HL-60 (cell line): ENCODE measurements around the gene ADGRD2.

ENCODE experiments used
- DNase-seq, 2 experiments: peaks; one replicate each; pipeline ENCODE4 v3.0.0-alpha.2; 2010 to 2020; ENCODE audit warnings: low read depth in 1 of 2, low spot score in 1 of 2
- H3K27ac ChIP-seq: fragments of 250-450 bp; sonication (Bioruptor Pico); replicated peaks from 2 replicates; pipeline ENCODE4 v1.5.1; 2020; ENCODE audit warnings: mild to moderate bottlenecking, moderate library complexity
- H3K27me3 ChIP-seq: fragments of 250-450 bp; sonication (Bioruptor Pico); 2 replicates; pipeline ENCODE4 v1.5.1; 2021; ENCODE audit warnings: mild to moderate bottlenecking, moderate library complexity; ENCODE audit not compliant: insufficient read depth, poor library complexity, severe bottlenecking
- H3K4me3 ChIP-seq: replicated peaks from 2 replicates; pipeline ENCODE4 v1.5.1; 2011; ENCODE audit warnings: mild to moderate bottlenecking, control low read depth, low read length; ENCODE audit not compliant: insufficient read depth
- GABPA ChIP-seq: IDR thresholded peaks from 2 replicates; pipeline ENCODE4 v1.6.1; 2012; ENCODE audit warnings: low read depth
- POLR2AphosphoS5 ChIP-seq: IDR thresholded peaks from 2 replicates; pipeline ENCODE4 v1.6.1; 2012; ENCODE audit warnings: low read depth
- SPI1 ChIP-seq: IDR thresholded peaks from 2 replicates; pipeline ENCODE4 v1.6.1; 2012; ENCODE audit warnings: low read depth, mild to moderate bottlenecking, borderline replicate concordance
- TF ChIP-seq, protein P1 (sequence below): IDR thresholded peaks from one replicate; pipeline ENCODE4 v1.5.1; 2011; ENCODE audit warnings: low read length, control low read depth, inconsistent platforms; ENCODE audit not compliant: insufficient read depth
- TF ChIP-seq, protein P2 (sequence below): IDR thresholded peaks from 2 replicates; pipeline ENCODE4 v1.6.1; 2012; ENCODE audit warnings: low read depth; ENCODE audit not compliant: insufficient replicate concordance

Gene ADGRD2

DNA sequence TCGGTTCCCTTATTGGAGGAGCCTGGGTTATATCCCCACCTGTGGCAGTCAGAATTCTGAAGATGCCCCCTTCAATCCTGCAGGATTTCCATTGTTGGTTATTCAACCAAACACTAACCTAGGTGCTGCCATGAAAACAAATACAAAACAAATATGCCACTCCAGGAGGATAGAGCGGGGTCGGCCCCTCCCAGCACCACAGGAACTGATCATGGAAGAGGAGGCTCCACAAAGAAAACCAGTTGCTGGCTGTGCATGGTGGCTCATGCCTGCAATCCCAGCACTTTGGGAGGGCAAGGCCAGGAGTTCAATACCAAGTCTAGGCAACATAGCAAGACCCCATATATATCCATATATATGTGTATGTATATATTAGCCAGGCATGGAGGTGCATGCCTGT, 13.2 kb upstream of the ADGRD2 start:
- TF ChIP-seq, protein P1, sequence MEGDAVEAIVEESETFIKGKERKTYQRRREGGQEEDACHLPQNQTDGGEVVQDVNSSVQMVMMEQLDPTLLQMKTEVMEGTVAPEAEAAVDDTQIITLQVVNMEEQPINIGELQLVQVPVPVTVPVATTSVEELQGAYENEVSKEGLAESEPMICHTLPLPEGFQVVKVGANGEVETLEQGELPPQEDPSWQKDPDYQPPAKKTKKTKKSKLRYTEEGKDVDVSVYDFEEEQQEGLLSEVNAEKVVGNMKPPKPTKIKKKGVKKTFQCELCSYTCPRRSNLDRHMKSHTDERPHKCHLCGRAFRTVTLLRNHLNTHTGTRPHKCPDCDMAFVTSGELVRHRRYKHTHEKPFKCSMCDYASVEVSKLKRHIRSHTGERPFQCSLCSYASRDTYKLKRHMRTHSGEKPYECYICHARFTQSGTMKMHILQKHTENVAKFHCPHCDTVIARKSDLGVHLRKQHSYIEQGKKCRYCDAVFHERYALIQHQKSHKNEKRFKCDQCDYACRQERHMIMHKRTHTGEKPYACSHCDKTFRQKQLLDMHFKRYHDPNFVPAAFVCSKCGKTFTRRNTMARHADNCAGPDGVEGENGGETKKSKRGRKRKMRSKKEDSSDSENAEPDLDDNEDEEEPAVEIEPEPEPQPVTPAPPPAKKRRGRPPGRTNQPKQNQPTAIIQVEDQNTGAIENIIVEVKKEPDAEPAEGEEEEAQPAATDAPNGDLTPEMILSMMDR = no peak
- TF ChIP-seq, protein P2, sequence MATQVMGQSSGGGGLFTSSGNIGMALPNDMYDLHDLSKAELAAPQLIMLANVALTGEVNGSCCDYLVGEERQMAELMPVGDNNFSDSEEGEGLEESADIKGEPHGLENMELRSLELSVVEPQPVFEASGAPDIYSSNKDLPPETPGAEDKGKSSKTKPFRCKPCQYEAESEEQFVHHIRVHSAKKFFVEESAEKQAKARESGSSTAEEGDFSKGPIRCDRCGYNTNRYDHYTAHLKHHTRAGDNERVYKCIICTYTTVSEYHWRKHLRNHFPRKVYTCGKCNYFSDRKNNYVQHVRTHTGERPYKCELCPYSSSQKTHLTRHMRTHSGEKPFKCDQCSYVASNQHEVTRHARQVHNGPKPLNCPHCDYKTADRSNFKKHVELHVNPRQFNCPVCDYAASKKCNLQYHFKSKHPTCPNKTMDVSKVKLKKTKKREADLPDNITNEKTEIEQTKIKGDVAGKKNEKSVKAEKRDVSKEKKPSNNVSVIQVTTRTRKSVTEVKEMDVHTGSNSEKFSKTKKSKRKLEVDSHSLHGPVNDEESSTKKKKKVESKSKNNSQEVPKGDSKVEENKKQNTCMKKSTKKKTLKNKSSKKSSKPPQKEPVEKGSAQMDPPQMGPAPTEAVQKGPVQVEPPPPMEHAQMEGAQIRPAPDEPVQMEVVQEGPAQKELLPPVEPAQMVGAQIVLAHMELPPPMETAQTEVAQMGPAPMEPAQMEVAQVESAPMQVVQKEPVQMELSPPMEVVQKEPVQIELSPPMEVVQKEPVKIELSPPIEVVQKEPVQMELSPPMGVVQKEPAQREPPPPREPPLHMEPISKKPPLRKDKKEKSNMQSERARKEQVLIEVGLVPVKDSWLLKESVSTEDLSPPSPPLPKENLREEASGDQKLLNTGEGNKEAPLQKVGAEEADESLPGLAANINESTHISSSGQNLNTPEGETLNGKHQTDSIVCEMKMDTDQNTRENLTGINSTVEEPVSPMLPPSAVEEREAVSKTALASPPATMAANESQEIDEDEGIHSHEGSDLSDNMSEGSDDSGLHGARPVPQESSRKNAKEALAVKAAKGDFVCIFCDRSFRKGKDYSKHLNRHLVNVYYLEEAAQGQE = no peak
- no peak for TF ChIP-seq GABPA
- TF ChIP-seq POLR2AphosphoS5 = no peak
- TF ChIP-seq SPI1 = no peak
- DNase-seq = no peak
- H3K27me3 ChIP-seq = no peaks in the 10 kb centered on the region
- H3K4me3 ChIP-seq = no peak overlapping the region
- H3K27ac ChIP-seq = no peak overlapping the region

DNA sequence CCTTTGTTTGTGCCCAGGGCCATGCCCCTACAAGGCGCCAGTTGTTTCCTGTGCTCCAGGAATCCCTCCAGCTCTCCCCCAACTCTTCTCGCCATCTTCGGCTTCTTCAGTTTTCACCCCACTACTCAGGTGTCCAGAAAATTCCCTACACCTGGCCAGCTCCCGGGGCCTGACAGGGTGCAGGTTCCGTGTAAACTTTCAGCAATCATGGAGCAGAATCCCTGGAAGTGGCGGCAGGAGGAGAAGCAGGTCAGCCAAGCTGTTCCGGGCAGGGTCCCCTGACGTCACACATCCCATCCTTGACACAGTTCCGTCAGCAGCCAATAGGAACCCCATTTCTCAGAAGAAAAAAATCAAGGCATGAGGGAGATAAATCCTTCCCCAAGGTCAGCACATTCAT, 12.2 kb upstream of the ADGRD2 start:
- TF ChIP-seq GABPA (no peak), POLR2AphosphoS5 (no peak), SPI1 (no peak)
- TF ChIP-seq, protein P1 = no peak
- TF ChIP-seq, protein P2 = no peak
- H3K4me3 ChIP-seq = no peak overlapping the region
- no peak overlapping the region for H3K27ac ChIP-seq
- DNase-seq = no peak
- H3K27me3 ChIP-seq = no peaks in the 10 kb centered on the region

DNA sequence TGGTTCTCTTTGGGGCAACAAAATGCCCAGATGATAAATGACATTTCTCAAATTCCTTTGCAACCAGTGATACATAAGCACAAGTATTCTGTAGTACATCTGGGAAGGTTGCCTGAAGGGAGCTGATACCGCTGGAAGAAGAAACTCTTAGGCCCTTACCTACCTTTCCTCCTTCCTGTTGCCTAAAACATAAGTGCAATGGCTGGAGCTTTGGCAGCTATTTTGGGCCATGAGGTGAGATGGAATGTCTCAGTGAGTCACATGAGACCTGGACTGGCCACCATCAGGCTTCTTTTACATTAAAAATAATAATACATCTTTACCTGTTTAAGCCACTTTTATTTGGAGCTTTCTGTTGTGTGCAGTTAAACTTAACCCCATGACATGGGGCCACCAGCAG, 11.2 kb upstream of the ADGRD2 start:
- no peaks in the 10 kb centered on the region for H3K27me3 ChIP-seq
- no peak for DNase-seq
- TF ChIP-seq SPI1 (no peak), POLR2AphosphoS5 (no peak), GABPA (no peak)
- TF ChIP-seq, protein P2 = no peak
- TF ChIP-seq, protein P1 = no peak
- no peak overlapping the region for H3K4me3 ChIP-seq
- no peak overlapping the region for H3K27ac ChIP-seq
